ENCODE data around the gene GPR171. TPM values are rescaled to one million over a fixed set of nuclear protein-coding genes. Genes with fewer than 3 reads are reported as not detected.

The GPR171 gene
- total RNA-seq, 1 experiment from 2014 or later, result not detected

DNA sequence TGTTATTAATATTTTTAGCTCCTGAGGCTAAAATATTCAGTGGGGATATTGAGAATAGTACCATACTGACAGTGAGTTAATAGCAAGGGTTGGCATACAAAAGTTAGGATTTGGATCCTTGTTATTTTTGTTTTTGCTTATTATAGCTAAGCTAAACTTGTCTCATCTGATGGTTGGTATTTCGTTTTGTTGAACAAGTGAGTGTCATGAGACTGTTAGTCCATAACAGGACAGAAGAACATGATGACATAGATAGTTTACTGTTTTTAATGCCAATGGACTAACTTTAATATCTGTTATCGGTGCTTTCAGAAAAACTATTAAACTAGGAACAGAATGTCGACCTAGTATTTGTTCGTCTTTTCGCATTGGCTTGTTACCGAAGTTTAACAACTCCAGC, 48.5 kb downstream of the GPR171 start:
- Histone ChIP-seq H2AFZ (ENCODE audit: low read length) (no peak overlapping the region), H3K9ac (ENCODE audit: low read length) (no peak overlapping the region), H3F3A (ENCODE audit: low read length, unreplicated experiment) (no peaks in the 10 kb centered on the region), H4K20me1 (ENCODE audit: low read length) (no peaks in the 10 kb centered on the region), H3K4me1 (ENCODE audit: insufficient read depth, low read length) (no peaks in the 10 kb centered on the region), H3K4me3 (ENCODE audit: low read length) (no peak overlapping the region), H3K36me3 (ENCODE audit: low read depth, low read length) (no peaks in the 10 kb centered on the region), H3K79me2 (ENCODE audit: low read length) (no peaks in the 10 kb centered on the region), H3K27ac (ENCODE audit: low read length) (no peak overlapping the region), H3K9me2 (replicated peaks; ENCODE audit: low read length) (no peaks in the 10 kb centered on the region), H3K4me2 (ENCODE audit: low read length) (no peak overlapping the region), H3K9me3 (ENCODE audit: low read length) (no peaks in the 10 kb centered on the region), H3K27me3 (ENCODE audit: low read length) (no peaks in the 10 kb centered on the region)
- intact Hi-C loops (cut with micrococcal nuclease), result no loop called here
- ChIA-PET POLR2A (ENCODE audit: unreplicated experiment) (no interaction called here), CTCF (no interaction called here)
- DNase-seq (no peak), ATAC-seq (no peak)
- TF ChIP-seq CTCF (conservative IDR thresholded peaks at IDR 0.05; ENCODE audit: low read depth, low read length) (no peak), EZH2 (IDR thresholded peaks at IDR 0.05; ENCODE audit: low read length, unreplicated experiment) (no peak), EZH2phosphoT487 (IDR thresholded peaks at IDR 0.05; ENCODE audit: borderline replicate concordance, low read length) (no peak)
- BruUV-seq (replicated peaks), result no TSS peak

DNA sequence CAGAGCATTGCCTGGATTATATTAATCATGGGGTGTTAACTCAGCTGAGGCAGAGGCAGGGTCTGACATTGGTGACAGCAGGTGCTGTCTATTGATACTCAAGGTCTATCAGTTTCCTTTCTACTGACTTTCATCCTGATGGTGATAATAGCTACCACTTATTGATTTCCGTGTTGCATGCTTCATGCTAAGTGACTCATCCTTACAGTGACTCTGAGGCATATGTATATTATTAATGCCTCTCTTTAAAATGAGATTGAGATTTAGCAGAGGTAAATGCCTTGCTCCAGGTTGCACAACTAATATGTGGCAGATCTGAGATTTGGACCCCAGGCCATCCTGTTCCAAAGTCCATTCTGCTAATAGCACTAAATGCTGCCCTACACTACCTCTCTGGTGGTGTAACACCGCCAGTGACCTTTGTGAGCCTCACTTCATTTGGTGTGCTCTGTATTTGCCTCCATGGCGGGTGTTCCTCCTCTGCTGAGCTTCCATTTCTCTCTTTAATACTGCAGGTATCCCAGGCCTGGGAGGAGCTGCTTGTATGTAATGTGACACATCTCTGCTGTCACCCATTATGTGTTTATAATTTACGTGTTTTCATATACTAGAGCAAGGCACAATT, 50.4 kb downstream of the GPR171 start:
- POLR2A ChIA-PET (ENCODE audit: unreplicated experiment), result no interaction called here
- no TSS peak for BruUV-seq (replicated peaks)
- Histone ChIP-seq H3F3A (ENCODE audit: low read length, unreplicated experiment) (no peaks in the 10 kb centered on the region), H3K27ac (ENCODE audit: low read length) (no peak overlapping the region), H3K4me3 (ENCODE audit: low read length) (no peak overlapping the region), H3K9me2 (replicated peaks; ENCODE audit: low read length) (no peaks in the 10 kb centered on the region), H3K4me2 (ENCODE audit: low read length) (no peak overlapping the region), H3K9ac (ENCODE audit: low read length) (no peak overlapping the region), H3K27me3 (ENCODE audit: low read length) (no peaks in the 10 kb centered on the region), H3K36me3 (ENCODE audit: low read depth, low read length) (no peaks in the 10 kb centered on the region), H3K9me3 (ENCODE audit: low read length) (no peaks in the 10 kb centered on the region), H2AFZ (ENCODE audit: low read length) (no peak overlapping the region), H4K20me1 (ENCODE audit: low read length) (no peaks in the 10 kb centered on the region), H3K4me1 (ENCODE audit: insufficient read depth, low read length) (no peaks in the 10 kb centered on the region), H3K79me2 (ENCODE audit: low read length) (no peaks in the 10 kb centered on the region)
- no peak for ATAC-seq
- intact Hi-C loops (cut with micrococcal nuclease), result no loop called here
- TF ChIP-seq EZH2 (IDR thresholded peaks at IDR 0.05; ENCODE audit: low read length, unreplicated experiment) (no peak), EZH2phosphoT487 (IDR thresholded peaks at IDR 0.05; ENCODE audit: borderline replicate concordance, low read length) (no peak), CTCF (conservative IDR thresholded peaks at IDR 0.05; ENCODE audit: low read depth, low read length) (no peak)
- CTCF ChIA-PET, result no interaction called here
- DNase-seq, result no peak

Other genes with a start within 250 kb of the GPR171 start
- gene CLRN1, start 230.5 kb downstream of the GPR171 start, total RNA-seq (2014; rRNA removed), result not detected in 2 replicates
- 0.55 and 0.92 TPM in 2 replicates for gene MED12L, start 117.6 kb downstream of the GPR171 start, total RNA-seq (2014; rRNA removed)
- gene P2RY14, start 75.3 kb upstream of the GPR171 start, total RNA-seq (2014; rRNA removed), result not detected in 2 replicates
- 13.3 and 14.5 TPM in 2 replicates for gene GPR87, start 113.6 kb upstream of the GPR171 start, total RNA-seq (2014; rRNA removed)
- gene P2RY13, start 126.3 kb upstream of the GPR171 start, total RNA-seq (2014; rRNA removed), result not detected in 2 replicates
- gene P2RY12, start 181.5 kb upstream of the GPR171 start, total RNA-seq (2014; rRNA removed), result not detected in 2 replicates